PC-9 (cell line): ENCODE data around the gene KRTAP25-1.

Experiments used
- EZH2 ChIP-seq: fragments of 200-600 bp; sonication (generic); IDR thresholded peaks from 2 replicates; pipeline ENCODE4 v1.8.0; 2017; ENCODE audit warnings: antibody characterized with exemption, low read depth
- TF ChIP-seq, protein P1 (sequence below): fragments of 200-600 bp; sonication (generic); conservative IDR thresholded peaks from 2 replicates; pipeline ENCODE4 v1.6.1; 2017; ENCODE audit warnings: mixed run types, antibody characterized with exemption, mild to moderate bottlenecking, moderate library complexity

DNA sequence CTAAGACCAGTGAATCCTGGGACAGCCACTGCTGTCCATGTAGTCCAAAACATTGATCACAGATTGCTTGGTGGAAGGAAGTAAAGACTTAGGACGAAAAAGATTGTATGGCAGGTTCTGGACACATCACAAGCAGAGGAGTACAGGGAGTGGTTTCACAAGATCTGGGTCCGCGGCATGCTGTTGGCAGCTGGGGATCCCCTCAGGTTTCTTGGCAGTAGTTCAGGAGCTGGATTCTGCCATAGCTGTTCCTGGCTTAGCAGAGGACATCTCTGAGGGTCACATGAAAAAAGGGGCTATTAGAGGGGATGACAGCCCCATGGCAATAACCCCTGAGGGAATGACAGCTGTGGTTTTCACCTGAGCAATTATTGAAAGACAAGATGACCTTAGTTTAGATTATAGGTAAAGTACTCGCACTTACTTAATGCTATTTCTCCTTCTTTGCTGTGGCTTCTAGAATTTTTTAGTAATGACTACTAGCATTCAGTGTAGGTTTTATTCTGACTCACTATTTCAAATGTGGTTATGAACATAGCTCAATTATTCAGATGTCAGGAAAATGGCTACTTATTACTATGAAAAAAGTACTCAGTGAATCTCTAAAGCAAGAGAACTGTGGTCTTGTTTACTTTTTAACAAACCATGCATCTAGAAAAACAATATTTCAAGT lies 40.0 kb upstream of the KRTAP25-1 start:
- TF ChIP-seq, protein P1, sequence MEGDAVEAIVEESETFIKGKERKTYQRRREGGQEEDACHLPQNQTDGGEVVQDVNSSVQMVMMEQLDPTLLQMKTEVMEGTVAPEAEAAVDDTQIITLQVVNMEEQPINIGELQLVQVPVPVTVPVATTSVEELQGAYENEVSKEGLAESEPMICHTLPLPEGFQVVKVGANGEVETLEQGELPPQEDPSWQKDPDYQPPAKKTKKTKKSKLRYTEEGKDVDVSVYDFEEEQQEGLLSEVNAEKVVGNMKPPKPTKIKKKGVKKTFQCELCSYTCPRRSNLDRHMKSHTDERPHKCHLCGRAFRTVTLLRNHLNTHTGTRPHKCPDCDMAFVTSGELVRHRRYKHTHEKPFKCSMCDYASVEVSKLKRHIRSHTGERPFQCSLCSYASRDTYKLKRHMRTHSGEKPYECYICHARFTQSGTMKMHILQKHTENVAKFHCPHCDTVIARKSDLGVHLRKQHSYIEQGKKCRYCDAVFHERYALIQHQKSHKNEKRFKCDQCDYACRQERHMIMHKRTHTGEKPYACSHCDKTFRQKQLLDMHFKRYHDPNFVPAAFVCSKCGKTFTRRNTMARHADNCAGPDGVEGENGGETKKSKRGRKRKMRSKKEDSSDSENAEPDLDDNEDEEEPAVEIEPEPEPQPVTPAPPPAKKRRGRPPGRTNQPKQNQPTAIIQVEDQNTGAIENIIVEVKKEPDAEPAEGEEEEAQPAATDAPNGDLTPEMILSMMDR, result no peak
- TF ChIP-seq EZH2, result no peak
